ENCODE data around the gene METTL18. TPM values are rescaled to one million over a fixed set of nuclear protein-coding genes. Genes with fewer than 3 reads are reported as not detected.

The METTL18 gene
- total and polyA plus RNA-seq, 2 of the 13 experiments (the other 11 are each of a cell fraction or from before 2014, with no cell fraction given) = 2.7 to 6.7 TPM

- TF ChIP-seq ZNF18 (CRISPR knock-in tag; IDR thresholded peaks at IDR 0.05; ENCODE audit: insufficient replicate concordance) (no peak), ZBTB8A (CRISPR knock-in tag; IDR thresholded peaks at IDR 0.05; ENCODE audit: borderline replicate concordance, low read depth) (no peak), FOXO4 (CRISPR knock-in tag; conservative IDR thresholded peaks at IDR 0.05) (no peak), RAD51 (IDR thresholded peaks at IDR 0.05; ENCODE audit: borderline replicate concordance) (no peak), RAD21 (CRISPR knock-in tag; IDR thresholded peaks at IDR 0.05) (0 out of 2 replicates have a peak, but pooled peaks have one; percentile 25)
Measured at GRCh38 chr1:169809370-169810095, 14.8 kb upstream of the METTL18 start (continued).

DNA sequence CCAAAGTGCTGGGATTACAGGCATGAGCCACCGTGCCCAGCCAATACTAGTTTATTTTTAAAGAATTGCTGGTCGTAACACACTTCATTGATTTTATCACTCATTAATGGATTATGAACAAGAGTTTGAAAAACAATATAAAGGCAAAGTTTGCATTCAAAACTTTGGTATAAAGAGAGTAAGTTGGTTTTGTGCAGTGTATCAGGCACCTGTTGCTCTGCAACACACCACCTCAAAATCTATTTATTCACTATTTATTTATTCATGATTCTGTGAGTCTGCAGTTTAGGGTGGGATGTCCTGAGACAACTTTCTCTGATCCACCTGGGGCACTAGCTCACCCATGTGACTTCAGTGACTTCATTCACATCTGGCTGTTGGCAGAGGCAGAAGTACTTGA lies 10.2 kb upstream of the METTL18 start:
- CTCF ChIA-PET (ENCODE audit: low intra/inter-chr PET ratio, low total read pairs) = no interaction called here
- FAIRE-seq (no peak), DNase-seq (ENCODE audit: low spot score) (no peak), ATAC-seq (no peak)
- H3K79me2 ChIP-seq (ENCODE audit: insufficient read depth, low read length) = no peaks in the 10 kb centered on the region
- H3K4me3 ChIP-seq (replicated peaks in 1 of 3; ENCODE audit: insufficient read depth in 1 of 3, low read depth in 2 of 3, low read length in 3 of 3) = no peak overlapping the region
- no peaks in the 10 kb centered on the region for H4K20me1 ChIP-seq (ENCODE audit: insufficient read depth, low read length)
- peaks cover 6 to 38% of the 10 kb centered on the region in 2 experiments for H3K36me3 ChIP-seq (replicated peaks in 1 of 2; ENCODE audit: control insufficient read depth in 1 of 2, insufficient read depth in 2 of 2, low read length in 2 of 2)
- intact Hi-C loops (cut with micrococcal nuclease; ENCODE audit: unreplicated experiment) = no loop called here
- H2AFZ ChIP-seq (ENCODE audit: low read length) = no peak overlapping the region
- H3K27ac ChIP-seq (ENCODE audit: extremely low read length, insufficient read depth, low read length) = no peak overlapping the region
- no peaks in the 10 kb centered on the region for H3K4me1 ChIP-seq (ENCODE audit: insufficient read depth, low read length)
- no peaks in the 10 kb centered on the region for H3K9me3 ChIP-seq (ENCODE audit: low read length)
- WGBS (ENCODE audit: low lambda C conversion rate) = 93% methylated on average over 2 of the region's 2 CpGs
- POLR2A ChIA-PET = no interaction called here
- TF ChIP-seq ZNF501 (CRISPR knock-in tag; IDR thresholded peaks at IDR 0.05) (no peak), ZNF564 (CRISPR knock-in tag; IDR thresholded peaks at IDR 0.05) (no peak), ZNF800 (CRISPR knock-in tag; IDR thresholded peaks at IDR 0.05) (no peak), CREM (IDR thresholded peaks at IDR 0.05) (no peak), CREM (CRISPR knock-in tag; IDR thresholded peaks at IDR 0.05) (no peak), ZNF460 (CRISPR knock-in tag; IDR thresholded peaks at IDR 0.05; ENCODE audit: borderline replicate concordance) (no peak), ZMYM2 (CRISPR knock-in tag; IDR thresholded peaks at IDR 0.05) (no peak), ZNF232 (CRISPR knock-in tag; IDR thresholded peaks at IDR 0.05; ENCODE audit: borderline replicate concordance) (no peak)
- TF ChIP-seq, protein P1, sequence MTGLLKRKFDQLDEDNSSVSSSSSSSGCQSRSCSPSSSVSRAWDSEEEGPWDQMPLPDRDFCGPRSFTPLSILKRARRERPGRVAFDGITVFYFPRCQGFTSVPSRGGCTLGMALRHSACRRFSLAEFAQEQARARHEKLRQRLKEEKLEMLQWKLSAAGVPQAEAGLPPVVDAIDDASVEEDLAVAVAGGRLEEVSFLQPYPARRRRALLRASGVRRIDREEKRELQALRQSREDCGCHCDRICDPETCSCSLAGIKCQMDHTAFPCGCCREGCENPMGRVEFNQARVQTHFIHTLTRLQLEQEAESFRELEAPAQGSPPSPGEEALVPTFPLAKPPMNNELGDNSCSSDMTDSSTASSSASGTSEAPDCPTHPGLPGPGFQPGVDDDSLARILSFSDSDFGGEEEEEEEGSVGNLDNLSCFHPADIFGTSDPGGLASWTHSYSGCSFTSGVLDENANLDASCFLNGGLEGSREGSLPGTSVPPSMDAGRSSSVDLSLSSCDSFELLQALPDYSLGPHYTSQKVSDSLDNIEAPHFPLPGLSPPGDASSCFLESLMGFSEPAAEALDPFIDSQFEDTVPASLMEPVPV (CRISPR knock-in tag; IDR thresholded peaks at IDR 0.05) = no peak
- no peak overlapping the region for H3K9ac ChIP-seq (ENCODE audit: insufficient read depth, low read depth, low read length)
- no TSS peak for BruUV-seq (replicated peaks)
- H3K4me2 ChIP-seq (ENCODE audit: low read depth, low read length) = no peak overlapping the region
- H3K27me3 ChIP-seq (ENCODE audit: control insufficient read depth in 1 of 2, insufficient read depth in 2 of 2, low read length in 2 of 2) = no peaks in the 10 kb centered on the region
- in situ Hi-C loops (cut with HindIII; ENCODE audit: extremely low pct_ligation_motif_present, low pct_unique_long_range_greater_than_20kb) = loop anchor here (5.0 kb wide), 1 partner anchor 203 kb away; no protein-coding TSS in a partner anchor
